Measurements from ENCODE around the gene C9orf40.

Gene C9orf40

GRCh38 chr9:74952201-74953151 is at the start of gene C9orf40:
Gene C9orf40, minus strand, starts transcription at chr9:74952912. Its CDS starts 301 bp downstream, at chr9:74952611.
- FAIRE-seq = no peak

GRCh38 chr9:75001719-75002421 is 49.2 kb upstream of the C9orf40 start:
- peak; percentile 94 for FAIRE-seq

GRCh38 chr9:75000835-75001234 is 48.1 kb upstream of the C9orf40 start:
- FAIRE-seq = no peak

GRCh38 chr9:74985041-74985440 is 32.3 kb upstream of the C9orf40 start:
- no peak for FAIRE-seq

- no peak for FAIRE-seq
Observed at GRCh38 chr9:74983709-74984108, 31.0 kb upstream of the C9orf40 start.

- FAIRE-seq = no peak
Observed at GRCh38 chr9:74979844-74980243, 27.1 kb upstream of the C9orf40 start.

GRCh38 chr9:74977287-74977686 is 24.6 kb upstream of the C9orf40 start:
- FAIRE-seq = no peak

GRCh38 chr9:74975538-74975937 is 22.8 kb upstream of the C9orf40 start:
- FAIRE-seq = no peak

GRCh38 chr9:74974558-74974957 is 21.8 kb upstream of the C9orf40 start:
- no peak for FAIRE-seq

GRCh38 chr9:74973714-74974113 is 21.0 kb upstream of the C9orf40 start:
- no peak for FAIRE-seq

- FAIRE-seq = no peak
Observed at GRCh38 chr9:74963056-74963455, 10.3 kb upstream of the C9orf40 start.

- no peak for FAIRE-seq
Observed at GRCh38 chr9:74961496-74961895, 8.8 kb upstream of the C9orf40 start.

GRCh38 chr9:74960561-74960960 is 7.8 kb upstream of the C9orf40 start:
- FAIRE-seq = no peak

- no peak for FAIRE-seq
Observed at GRCh38 chr9:74958587-74958986, 5.9 kb upstream of the C9orf40 start.

GRCh38 chr9:74953235-74953751 is 581 bp upstream of the C9orf40 start:
- FAIRE-seq = no peak

GRCh38 chr9:74951725-74952151 is 974 bp downstream of the C9orf40 start:
- no peak for FAIRE-seq

GRCh38 chr9:74951107-74951720 is 1.5 kb downstream of the C9orf40 start:
- no peak for FAIRE-seq

GRCh38 chr9:74949859-74950855 is 2.6 kb downstream of the C9orf40 start:
- FAIRE-seq = peak; percentile 25

GRCh38 chr9:74948937-74949336 is 3.8 kb downstream of the C9orf40 start:
- no peak for FAIRE-seq

- FAIRE-seq = no peak
Observed at GRCh38 chr9:74946686-74947085, 6.0 kb downstream of the C9orf40 start.

- FAIRE-seq = no peak
Observed at GRCh38 chr9:74942801-74943200, 9.9 kb downstream of the C9orf40 start.

- no peak for FAIRE-seq
Observed at GRCh38 chr9:74940600-74940999, 12.1 kb downstream of the C9orf40 start.
